Fibroblast of skin of right biceps (primary cell): ENCODE data around the gene PCSK6.
A peak's percentile ranks its signal among the peaks of the same experiment; 100 is the strongest.
"Not testable (repeated sequence)": the region's sequence is repeated elsewhere in the genome, so short reads cannot be mapped to it uniquely, and the experiment has no call there.

ENCODE experiments used
- DNase-seq: peaks from one replicate; pipeline ENCODE4 v3.0.0-alpha.2; 2013

The PCSK6 gene

GRCh38 chr15:101458908-101459578 is 30.5 kb downstream of the PCSK6 start:
- DNase-seq: no peak

GRCh38 chr15:101458158-101458900 is 31.2 kb downstream of the PCSK6 start:
- no peak for DNase-seq

GRCh38 chr15:101457696-101458095 is 31.8 kb downstream of the PCSK6 start:
- DNase-seq: no peak

- DNase-seq: no peak
Measured at GRCh38 chr15:101456057-101456739, 33.3 kb downstream of the PCSK6 start.

GRCh38 chr15:101455291-101456025 is 34.0 kb downstream of the PCSK6 start:
- peak; percentile 69 for DNase-seq

GRCh38 chr15:101454781-101455180 is 34.7 kb downstream of the PCSK6 start:
- DNase-seq: not testable (repeated sequence)

GRCh38 chr15:101454365-101454764 is 35.1 kb downstream of the PCSK6 start:
- no peak for DNase-seq

GRCh38 chr15:101453123-101454120 is 36.1 kb downstream of the PCSK6 start:
- no peak for DNase-seq

- no peak for DNase-seq
Measured at GRCh38 chr15:101452572-101452971, 36.9 kb downstream of the PCSK6 start.

GRCh38 chr15:101451846-101452245 is 37.7 kb downstream of the PCSK6 start:
- no peak for DNase-seq

- DNase-seq: peak; percentile 32
Measured at GRCh38 chr15:101451266-101451799, 38.2 kb downstream of the PCSK6 start.

- DNase-seq: no peak
Measured at GRCh38 chr15:101450403-101451265, 38.9 kb downstream of the PCSK6 start.

GRCh38 chr15:101449471-101450402 is 39.8 kb downstream of the PCSK6 start:
- no peak for DNase-seq

- DNase-seq: no peak
Measured at GRCh38 chr15:101448336-101448735, 41.2 kb downstream of the PCSK6 start.

- DNase-seq: no peak
Measured at GRCh38 chr15:101447561-101448071, 41.9 kb downstream of the PCSK6 start.

- no peak for DNase-seq
Measured at GRCh38 chr15:101447168-101447533, 42.4 kb downstream of the PCSK6 start.

- DNase-seq: no peak
Measured at GRCh38 chr15:101446518-101447167, 42.9 kb downstream of the PCSK6 start.
